HG03196 (cell line): ENCODE measurements around the gene MCUB.

Source experiments
- ATAC-seq: cut with Tn5 transposase; IDR thresholded peaks from one replicate; pipeline ENCODE4 v1.9.1; 2021; ENCODE audit not compliant: unreplicated experiment

The MCUB gene

DNA sequence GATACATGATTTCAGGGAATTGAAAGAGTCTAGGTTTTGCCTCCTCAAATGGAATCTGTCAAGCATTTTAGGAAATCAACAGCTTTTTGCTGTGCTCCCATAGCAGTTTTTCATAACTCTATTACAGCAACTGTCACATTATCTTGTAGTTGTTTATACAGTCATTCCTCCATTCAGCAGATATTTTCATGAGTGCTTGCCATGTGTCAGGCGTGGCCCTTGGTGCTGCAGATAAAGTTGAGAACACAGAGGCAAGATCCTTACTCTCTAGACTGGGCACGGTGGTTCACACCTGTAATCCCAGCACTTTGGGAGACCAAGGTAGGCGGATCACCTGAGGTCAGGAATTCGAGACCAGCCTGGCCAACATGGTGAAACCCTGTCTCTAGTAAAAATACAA lies 67.3 kb downstream of the MCUB start:
- ATAC-seq: no peak

DNA sequence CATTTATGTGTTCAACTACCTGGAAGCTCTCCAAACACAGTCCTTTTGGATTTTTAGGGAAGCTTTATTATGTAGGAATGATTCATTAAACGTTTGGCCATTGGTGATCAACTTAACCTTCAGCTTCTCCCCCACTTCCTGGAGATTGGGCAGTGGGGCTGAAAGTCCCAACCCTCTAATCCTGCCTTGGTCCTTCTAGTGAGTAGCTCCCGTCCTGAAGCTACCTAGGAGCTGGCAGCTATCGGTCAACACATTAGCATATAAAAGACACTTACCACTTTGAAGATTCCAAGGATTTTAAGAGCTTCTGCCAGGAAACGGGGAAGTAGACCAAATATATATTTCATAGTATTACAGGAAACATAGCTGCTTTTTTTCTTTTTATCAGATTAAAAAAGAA lies 69.7 kb downstream of the MCUB start:
- no peak for ATAC-seq

DNA sequence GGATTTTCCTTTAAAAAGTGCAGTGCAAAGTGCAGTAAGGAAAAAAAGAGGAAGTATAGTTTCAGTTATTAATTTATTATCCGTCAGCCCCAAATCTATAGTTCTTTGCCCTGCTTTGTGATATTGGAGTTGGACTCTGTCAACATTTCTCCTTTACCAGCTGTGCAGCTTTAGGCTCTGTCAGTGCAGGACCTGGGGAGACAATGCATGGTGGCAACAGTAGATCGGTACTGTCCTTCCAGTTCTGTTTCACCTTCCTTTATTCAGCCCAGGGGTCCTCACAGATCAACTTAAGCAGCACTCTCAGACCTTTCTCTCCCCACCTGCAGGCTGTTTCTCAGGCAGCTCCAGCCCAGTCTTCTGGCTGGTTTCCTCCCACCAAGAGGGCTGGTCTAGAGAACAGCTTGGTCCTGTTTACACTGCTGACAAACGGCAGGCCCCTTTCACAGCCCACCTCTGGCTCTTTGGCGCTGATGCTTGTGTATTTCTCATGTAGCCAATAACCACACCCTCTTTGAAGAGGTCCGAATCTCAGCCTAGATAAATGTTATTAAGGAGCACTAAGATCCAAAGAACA lies 71.6 kb downstream of the MCUB start:
- ATAC-seq: no peak

DNA sequence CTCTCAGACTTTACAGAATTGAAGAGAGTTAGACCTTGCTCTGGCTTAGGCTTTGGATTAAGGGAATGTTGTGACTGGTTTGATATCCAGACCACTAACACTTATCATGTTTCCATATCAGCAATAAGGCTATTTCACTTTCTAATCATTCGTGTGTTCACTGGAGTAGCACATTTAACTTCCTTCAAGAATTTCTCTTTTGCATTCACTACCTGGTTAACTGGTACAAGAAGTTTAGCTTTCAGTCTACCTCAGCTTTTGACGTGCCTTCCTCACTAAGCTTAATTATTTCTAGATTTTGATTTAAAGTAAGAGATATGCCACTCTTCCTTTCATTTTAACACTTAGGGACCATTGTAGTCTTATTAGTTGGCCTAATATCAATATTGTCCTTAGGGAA lies 80.6 kb downstream of the MCUB start:
- ATAC-seq: no peak

DNA sequence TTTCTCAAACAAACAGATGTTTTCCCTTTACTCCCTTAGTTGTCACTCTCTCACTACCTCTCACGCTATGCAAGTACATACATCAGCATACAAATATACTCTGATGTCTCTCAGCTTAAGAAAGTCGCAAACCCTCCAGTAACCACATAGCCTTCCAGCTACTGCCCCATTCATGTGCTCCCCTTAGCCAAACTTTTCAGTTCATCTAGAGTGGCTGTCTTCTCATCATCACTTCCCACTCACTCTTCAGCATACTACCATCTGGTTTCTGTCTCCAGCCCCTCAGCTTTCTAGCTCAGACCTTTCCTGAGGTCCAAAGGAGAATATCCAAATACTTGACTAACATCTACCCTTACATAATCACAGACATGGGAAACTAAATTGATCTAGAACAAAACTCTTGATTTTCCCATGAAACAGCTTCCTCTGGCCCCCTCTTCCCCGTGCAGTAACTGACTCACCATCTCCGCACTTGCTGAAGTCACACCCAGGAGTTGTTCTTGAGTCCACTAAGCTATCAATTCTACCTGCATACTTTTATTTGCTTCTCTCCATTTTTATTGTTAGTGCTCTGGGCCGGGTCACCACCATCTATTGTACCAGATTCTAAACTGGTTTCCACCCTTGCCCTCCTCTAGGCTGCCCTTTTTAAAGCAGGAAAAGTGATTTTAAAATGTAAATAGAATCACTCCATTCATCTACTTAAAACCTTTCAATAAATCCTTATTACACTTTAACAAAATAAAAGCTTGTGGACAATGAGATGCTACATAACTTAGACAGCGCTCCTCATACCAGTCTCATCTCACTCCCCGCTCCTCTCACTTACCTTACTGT lies 86.0 kb downstream of the MCUB start:
- no peak for ATAC-seq

DNA sequence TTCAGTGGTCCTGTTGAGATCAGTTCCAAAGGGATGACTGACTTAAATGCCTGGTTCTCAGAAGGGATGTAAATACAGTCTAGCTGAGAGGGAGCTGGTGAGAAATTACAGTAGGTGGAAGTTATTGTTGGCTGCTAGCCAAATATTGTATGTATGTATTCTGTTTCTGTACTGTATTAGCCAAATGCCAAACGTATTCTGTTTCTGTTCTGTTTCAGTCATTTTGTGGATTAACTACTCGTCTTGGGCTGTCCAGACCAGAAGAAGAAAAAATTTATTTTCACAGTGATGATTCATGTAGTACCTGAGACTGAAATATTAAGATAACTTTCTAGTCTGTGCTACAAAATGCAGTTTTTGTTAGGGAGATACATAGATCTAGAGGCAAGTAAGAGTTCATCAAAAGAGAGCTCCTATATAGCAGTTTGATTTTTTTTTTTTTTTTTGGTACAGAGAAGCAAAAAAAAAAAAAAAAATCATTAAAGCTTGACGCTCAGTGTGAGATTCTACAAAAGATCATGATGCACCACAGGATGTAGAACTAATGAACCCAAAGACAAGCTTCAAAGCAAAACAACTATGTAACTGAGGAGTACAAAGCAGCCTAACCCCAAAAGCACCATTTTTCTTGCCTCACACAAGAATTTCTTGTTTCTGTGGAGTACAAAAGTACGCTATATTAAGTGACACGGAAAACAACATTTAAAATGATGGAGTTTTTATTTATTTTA lies 88.4 kb downstream of the MCUB start:
- ATAC-seq: peak; percentile 42

DNA sequence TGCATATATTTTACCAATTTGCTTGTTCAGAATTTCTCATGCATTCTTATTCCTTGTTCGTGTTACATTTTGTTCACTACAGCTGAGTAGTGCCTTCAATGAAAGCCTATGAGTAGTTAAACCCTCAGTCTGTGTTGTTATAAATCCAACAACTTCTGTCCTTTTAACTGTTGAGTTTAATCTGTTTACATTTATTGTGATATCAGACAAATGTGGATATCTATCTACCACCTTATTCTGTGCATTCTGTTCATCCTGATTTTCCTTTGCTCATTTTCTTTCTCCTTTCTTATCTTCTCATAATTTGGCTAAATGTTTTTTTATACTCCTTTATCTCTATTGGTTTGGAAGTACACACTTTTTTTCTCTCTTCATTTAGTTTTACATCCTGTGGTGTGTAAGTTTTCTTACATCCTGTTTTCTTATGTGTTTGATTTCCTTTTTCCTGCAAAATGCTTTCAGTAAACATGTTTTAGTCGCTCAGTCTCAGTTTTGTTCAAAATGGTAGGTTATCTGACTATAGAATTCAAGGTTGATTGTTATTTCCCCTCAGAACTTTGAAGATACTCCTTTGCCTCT lies 89.0 kb downstream of the MCUB start:
- no peak for ATAC-seq

DNA sequence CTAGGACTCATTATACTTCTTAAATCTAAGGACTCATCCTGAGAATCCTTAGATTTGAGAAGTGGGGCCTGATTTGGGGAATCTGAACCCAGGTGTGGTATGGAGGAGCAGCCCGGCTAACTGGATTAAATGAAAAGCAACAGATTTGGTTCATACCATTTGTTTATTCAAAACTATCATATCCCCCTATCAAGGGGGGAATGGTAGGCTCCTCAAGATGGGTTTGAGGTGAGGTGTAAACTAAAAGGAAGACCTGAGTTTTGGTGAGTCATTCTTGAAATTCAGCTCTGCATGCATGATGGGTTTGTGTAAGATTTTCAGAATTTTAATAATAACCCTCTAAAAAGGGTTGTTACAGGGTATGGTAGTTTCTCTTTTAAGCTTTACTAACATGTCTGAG lies 89.8 kb downstream of the MCUB start:
- ATAC-seq: peak; percentile 75

DNA sequence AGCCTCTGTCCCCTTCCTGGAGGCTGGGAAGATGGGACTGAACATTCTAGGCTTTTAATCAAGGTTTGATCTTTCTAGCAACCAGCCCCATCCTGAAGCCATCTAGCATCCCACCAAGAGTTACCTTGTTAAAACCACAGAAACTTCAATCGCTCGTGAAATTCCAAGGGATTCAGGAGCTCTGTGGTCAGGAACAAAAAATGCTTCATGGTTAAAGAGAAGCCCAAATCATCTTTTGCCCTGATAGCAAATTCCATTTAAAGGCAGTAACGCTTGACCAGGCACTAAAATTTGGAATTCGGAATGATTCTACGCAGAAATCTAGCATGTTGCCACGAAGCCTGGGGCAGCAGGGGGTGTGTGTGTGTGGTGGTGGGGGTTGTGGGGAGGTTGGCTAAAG lies 95.3 kb downstream of the MCUB start:
- no peak for ATAC-seq

DNA sequence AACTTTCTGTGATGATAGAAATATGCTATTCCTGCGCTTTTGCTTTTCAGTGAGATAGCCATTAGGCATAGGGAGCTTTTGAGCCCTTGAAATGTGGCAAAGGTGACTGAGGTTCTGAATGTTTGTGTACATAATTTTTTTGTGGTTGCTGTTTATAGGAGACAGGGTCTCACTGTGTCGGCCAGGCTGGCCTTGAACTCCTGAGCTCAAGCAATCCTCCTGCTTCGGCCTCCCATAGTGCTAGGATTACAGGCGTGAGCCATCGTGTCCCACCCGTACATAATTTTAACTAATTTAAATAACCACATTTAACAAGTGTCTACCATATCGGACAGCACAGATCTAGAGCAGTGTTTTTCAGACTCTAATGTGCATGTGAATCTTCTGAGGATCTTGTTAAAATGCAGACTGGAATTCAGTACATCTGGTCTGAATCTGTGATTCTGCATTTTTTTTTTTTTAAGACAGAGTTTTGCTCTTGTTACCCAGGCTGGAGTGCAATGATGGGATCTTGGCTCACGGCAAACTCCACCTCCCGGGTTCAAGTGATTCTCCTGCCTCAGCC lies 97.9 kb downstream of the MCUB start:
- ATAC-seq: no peak

DNA sequence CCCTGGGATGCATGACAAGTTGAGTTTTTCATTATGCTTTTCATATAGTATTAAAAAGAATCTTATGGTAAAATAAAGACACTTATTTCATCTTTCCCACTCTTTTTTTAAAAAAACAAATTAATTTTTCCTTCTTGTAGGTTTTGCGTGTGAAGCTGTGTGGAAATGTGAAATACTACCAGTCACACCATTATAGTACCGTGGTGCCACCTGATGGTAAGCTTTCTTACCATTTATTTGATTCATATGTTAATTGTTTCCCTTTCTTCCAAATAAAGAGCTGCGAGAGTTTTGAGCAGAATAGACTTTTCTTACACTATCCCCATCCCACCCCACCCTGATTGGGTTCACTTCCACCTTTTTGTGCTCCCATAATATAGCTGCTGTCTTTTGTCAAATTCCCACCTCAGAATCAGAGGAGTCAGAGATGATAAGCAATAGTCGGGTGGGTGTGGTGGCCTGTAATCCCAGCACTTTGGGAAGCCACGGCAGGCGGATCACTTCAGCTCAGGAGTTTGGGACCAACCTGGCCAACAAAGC lies 98.9 kb downstream of the MCUB start:
- no peak for ATAC-seq

DNA sequence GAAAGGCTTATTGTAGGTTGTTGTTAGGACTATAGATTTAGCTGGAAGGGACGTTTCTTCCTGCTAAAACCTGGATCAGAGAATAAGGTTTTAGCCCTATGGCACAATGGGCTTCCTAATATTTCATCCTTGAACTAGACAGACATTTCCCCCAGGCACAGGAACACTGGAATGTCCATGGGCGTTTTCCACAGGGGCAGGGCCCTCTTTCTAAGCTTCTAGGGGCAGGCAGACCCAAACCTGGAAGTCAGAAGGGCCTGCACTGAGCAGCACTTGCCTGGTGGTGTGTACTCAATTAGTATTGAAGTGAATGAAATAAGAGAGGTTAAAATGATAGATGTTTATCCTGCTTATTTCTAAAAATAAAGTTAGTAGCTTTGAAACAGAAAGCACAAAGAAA lies 102.1 kb downstream of the MCUB start:
- no peak for ATAC-seq

DNA sequence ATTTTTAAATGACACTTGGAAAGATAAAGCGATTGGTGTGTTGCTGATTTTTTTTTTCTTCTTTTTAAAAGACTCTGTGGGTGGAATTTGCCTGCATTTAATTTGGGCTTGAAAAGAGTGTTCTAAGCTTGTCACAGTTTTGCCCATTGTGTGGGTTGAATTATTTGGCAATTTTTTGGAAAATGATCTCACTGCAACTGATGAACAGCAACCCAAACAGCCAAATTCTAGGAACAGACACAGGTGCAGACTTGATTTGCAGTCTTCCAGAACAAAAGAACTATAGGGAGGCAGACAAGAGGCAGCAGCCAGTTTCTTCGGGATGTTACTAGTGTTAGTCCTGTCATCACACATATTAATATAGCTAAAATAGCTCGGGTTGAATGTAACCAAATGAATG lies 102.7 kb downstream of the MCUB start:
- no peak for ATAC-seq

DNA sequence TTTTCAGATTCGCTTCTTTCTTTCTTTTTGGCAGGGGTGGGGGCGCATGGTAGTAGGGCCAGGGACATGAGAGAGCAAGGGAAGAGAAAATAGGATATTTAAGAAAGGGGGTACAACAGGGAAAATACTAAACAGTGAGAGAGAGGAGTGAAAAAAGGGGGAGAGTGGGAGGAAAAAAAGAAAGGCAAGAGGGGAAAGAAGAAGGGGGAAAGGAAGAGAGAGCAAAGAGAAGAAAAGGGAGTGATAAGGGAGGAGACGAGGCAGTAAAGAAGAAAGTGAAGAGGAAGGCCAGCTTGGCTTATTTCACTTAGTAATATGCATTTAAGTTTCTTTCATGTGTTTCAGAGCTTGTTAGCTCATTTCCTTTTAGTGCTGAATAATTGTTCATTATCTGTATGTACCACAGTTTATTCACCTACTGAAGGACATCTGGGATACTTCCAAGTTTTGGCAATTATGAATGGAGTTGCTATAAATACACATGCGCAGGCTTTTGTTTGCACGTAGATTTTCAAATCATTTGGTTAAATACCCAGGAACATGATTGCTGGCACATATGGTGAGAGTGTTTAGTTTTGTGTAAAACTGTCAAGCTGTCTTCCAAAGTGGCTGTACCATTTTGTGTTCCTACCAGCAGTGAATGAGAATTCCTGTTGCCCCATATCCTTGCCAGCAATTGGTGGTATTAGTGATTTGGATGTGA lies 105.9 kb downstream of the MCUB start:
- ATAC-seq: no peak

DNA sequence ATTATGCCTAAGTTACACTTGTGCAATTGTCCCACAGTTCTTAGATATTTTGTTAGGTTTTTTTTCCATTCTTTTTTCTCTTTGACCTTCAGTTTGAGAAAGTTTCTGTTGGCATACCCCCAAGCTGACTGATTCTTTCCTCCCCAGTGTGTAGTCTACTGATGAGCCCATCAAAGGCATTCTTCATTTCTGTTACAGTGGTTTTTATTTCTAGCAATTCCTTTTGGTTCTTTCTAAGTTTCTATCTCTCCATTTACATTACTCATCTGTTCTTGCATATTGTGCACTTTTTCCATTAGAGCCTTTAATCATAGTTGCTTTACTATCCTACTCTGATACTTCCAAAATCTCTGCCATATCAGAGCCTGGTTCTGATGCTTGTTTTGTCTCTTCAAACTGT lies 111.3 kb downstream of the MCUB start:
- no peak for ATAC-seq

DNA sequence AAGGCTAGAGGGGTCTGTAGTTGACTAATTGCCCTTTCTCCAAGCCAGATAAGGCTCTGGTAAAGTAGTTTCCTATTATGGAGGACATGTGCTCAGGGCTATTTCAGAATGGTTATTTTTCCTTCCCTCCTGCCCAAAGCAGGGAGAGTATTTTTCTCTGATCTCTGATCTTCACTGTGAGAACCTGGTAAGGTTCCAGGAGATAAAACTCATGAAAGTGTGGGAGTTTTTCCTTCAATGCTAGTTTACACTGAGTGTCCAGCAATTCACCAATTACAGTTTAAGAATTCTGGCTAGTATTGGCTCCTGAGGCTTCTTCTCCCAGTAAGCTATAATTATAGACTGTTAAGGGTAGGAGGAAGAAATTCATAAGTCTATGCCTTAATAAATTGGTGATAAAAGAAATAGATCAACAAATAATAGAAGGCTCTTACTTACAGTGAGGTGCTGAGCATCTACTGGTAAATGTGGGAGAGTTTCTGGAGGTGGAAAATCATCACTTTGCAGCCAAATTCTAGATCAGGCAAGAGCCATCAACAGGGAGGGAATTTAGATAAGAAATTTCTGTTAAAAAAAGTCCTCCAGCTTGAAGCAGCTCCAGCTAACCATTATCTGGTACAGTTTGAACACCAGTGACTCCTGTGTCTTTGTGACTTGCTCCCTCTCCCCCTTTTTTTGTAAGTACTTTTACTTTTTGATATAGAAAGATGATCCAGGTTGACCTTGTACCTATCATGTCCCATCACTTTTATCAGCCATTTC lies 112.3 kb downstream of the MCUB start:
- no peak for ATAC-seq

DNA sequence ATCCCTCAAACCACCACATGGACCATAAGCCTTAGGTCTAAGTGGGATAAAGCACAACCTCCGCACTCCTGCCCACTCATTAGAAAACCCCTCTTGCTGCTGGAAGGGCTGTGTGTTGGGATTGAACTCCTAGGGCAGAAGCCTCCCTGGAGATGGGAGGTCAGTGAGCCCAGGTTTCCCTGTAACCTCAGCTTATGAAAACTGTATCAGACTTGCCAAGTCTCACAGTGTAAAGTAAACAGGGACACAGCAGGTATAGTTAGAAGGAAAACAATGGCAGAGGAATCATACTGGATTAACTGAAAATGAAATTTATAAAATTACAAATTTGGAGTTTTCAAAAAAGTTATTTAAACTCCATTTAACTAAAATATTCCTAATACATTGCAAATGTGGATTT lies 113.3 kb downstream of the MCUB start:
- no peak for ATAC-seq

DNA sequence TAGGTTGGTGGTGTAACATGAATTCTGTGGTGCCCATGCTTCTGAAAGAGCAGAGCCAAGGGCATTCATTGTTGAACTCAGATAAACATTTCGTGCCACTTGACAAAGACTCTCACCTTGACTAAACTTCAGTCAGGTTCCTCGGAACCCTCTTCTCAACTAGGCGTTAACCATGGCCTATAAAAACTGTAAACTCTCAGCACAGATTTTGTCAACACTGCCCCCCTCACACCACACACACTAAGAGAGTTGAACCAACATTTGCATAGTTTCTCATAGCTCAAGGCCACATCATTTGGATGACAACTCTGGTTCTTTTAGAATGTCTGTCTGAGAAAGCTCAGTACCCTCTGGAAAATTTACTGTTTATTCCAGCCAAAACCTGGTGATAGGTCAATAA lies 115.1 kb downstream of the MCUB start:
- no peak for ATAC-seq

DNA sequence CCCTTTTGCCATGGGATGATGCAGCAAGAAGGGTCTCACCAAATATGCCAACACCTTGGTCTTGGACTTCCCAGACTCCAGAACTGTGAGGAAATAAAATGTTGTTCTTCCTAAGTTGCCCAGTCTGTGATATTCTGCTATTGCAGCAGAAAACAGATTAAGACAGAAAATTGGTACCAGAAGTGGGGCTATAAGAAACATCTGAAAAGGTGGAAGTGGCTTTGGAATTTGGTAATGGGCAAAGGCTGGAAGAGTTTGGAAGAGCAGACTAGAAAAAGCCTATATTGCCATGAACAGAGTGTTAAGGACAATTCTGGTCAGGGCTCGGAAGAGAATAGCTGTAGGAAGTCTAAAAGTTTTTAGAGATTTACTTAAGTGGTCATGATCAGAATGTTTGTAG lies 115.8 kb downstream of the MCUB start:
- no peak for ATAC-seq

DNA sequence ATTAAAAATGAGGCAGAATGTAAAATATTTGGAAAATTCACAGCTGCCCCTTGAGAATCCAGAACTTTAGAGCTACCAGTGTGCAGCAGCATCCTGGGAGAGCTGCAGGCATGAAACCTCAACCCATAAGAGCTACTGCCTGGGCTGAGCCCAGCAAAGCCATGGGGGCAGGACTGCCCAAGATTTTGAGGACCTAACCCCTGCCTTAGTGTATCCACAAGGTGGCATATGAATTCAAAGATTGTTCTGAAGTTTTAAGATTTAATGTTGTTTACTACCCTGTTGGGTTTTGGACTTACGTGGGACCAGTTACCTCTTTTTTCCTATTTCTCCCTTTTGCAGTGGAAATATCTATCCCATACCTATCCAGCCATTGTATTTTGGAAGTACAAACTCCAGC lies 116.8 kb downstream of the MCUB start:
- no peak for ATAC-seq
